ENCODE results near the gene EPS8L3.

DNA sequence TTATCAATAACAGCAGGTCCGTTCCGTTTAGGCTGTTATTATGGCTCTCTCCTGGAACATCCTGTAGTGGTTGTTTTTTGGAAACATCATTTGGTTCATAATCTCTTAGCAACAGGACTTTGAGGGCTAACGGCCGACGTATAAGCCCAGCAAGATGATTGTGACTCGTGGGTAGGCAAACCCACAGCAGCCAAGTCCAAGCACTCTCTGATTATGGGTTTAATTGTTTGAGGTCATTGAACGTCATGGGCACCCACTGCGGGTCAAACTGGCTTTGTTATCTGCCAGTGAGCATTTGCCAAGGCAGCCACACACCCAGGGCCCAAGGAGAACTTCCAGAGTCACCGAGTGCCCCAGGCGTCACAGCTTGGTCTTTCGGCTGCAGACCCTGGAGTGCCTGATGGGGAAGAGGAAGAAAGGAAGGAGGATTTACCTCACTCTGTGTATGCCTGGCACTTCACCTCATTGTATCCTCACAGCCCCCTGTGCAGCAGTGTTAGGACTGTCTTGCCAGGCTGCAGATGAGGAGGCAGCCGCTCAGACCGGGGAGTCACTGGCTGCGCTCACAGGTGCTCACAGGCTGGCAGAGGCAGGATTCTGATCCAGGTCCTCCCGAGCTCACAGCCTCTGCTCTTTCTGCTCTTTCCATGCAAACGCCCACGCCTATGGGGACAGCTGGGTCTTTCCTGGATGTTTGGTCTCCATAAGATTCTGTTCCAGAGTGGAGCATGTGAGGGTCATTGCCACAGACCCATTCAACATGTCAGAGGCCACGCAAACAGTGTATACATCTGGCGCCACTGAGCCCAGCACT, 30.8 kb upstream of the EPS8L3 start:
- TF ChIP-seq MYC (IDR thresholded peaks at IDR 0.05; ENCODE audit: insufficient read depth, insufficient read length, insufficient replicate concordance, low read length, severe bottlenecking) (no peak), JUND (IDR thresholded peaks at IDR 0.05; ENCODE audit: low read depth, low read length) (no peak), TARDBP (IDR thresholded peaks at IDR 0.05; ENCODE audit: borderline replicate concordance) (no peak), HDAC6 (IDR thresholded peaks at IDR 0.05; ENCODE audit: unreplicated experiment) (no peak), EP300 (IDR thresholded peaks at IDR 0.05; ENCODE audit: borderline replicate concordance in 1 of 2, control insufficient read depth in 1 of 2, low read depth in 2 of 2, low read length in 2 of 2) (no peak), CBX3 (IDR thresholded peaks at IDR 0.05; ENCODE audit: borderline replicate concordance, low read depth) (no peak), BHLHE40 (IDR thresholded peaks at IDR 0.05; ENCODE audit: borderline replicate concordance in 1 of 2, low read depth in 2 of 2, low read length in 1 of 2) (no peak), GABPA (IDR thresholded peaks at IDR 0.05; ENCODE audit: low read depth) (no peak)

Measured in GM12878 (cell line).